Measurements from ENCODE around the gene TBC1D13.
A peak's percentile ranks its signal among the peaks of the same experiment; 100 is the strongest.
"Not testable (repeated sequence)": the region's sequence is repeated elsewhere in the genome, so short reads cannot be mapped to it uniquely, and the experiment has no call there.

TBC1D13 gene

DNA sequence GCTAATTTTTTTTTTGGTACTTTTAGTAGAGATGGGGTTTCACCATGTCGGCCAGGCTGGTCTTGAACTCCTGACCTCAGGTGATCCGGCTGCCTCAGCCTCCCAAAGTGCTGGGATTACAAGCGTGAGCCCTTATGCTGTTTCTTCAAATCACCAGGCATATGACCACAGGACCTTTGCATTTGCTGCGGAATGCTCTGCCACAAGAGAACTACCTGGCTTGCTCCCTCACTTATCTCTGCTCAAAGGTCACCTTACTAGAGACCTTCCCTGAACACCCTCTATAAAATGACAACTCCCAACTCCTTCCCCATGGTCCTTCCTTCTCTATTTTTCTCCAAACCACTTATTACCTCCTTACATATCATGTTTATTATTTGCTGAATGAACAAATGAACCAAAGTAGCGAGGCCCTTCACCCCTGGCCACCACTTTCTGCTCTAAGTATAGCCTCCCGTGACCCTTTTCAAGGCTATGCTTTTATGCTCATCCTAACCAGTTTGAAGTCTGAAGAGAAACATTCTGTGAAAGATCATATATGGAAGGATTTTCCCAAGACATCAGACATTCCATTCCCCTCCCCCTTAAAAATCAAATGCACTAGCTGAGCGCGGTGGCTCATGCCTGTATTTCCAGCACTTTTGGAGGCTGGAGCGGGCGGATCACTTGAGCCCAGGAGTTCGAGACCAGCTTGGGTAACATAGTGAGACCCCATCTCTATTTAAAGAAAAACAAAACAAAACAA is 16.6 kb upstream of the TBC1D13 start:
- in situ Hi-C loops (cut with HindIII; ENCODE audit: low pct_unique_long_range_greater_than_20kb, low sequenced_read_pairs) = no loop called here
- no peak for DNase-seq (ENCODE audit: low read depth in 1 of 2, low spot score in 1 of 2)

DNA sequence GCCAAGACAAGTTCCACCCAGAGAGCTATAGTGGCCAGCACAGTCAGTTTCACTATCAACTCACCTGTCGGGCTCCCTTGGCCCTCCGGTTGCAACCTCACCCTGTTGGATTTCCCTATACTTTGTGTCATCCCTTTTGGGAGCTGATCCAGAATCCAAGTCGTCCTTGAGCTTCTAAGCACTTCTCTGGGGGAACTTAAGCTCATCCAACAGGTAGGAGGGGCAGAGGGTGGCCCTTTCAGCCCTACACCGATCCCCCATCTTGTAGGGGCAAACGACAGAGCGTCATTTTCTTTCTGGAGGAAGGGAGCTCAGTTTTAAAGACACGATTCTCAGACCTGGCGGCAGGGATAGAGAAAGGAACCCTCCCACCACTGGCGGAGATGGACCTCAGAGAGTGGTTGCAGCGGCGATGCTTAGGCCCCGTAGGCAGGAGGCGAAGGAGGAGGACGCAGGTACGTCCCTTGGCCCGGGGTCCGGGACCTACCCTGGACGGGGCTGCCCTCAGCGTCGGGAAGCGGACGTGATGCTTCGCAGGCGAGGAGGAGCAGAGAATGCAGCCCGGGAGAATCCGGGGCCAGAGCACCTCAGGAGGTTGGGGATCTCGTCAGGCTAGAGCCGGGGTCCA is 15.8 kb upstream of the TBC1D13 start:
- in situ Hi-C loops (cut with HindIII; ENCODE audit: low pct_unique_long_range_greater_than_20kb, low sequenced_read_pairs) = no loop called here
- DNase-seq (ENCODE audit: low read depth in 1 of 2, low spot score in 1 of 2) = peak; percentile 36 to 50
- TF ChIP-seq JUND (IDR thresholded peaks at IDR 0.05; ENCODE audit: low read depth) = no peak

More for the DNA sequence above, 16.6 kb upstream of the TBC1D13 start:
- no peak for TF ChIP-seq JUND (IDR thresholded peaks at IDR 0.05; ENCODE audit: low read depth)

DNA sequence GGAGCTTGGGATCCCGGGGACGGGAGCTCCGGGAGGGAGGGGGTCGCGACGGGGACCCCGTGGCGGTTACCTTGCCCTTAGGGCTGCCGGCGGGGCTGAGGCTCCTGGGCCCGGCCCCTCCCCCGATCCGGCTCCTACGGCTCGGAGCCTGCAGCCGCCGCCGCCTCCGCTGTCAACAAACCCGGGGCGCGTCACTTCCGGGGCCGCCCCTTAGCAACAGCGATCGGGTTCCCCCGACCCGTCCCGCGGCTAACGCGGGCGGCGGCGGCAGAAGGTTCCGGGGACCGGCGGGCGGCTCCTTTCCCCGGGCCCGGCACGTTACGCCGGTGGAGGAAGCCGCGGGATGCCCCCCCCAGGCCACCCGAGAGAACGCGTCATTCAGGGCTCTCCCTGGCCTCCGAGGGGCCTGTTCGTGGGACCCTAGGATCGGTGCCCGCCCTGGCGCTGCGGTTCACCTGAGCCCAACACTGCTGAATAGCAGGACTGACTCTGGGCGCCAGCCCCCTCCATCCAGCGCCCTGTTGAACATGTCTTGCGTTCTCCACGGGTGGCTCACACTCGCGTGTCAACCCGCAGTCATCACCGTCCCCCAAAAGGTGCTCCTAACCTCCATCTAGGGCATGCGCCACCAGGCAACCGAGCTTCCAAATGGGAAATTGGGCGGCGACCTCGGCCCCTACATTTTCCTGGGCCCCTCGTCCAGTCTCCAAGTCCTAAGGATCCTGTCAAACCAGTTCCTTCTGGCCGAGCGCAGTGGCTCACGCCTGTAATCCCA is 15.1 kb upstream of the TBC1D13 start, which contains the start of gene ZER1:
ZER1 (minus strand) TSS at position 183 of the 775 bp plus-strand sequence. CDS start 16,362 bp downstream, outside the sequence.
- TF ChIP-seq JUND (IDR thresholded peaks at IDR 0.05; ENCODE audit: low read depth) = no peak
- in situ Hi-C loops (cut with HindIII; ENCODE audit: low pct_unique_long_range_greater_than_20kb, low sequenced_read_pairs) = no loop called here
- peak; percentile 96 to 99 for DNase-seq (ENCODE audit: low read depth in 1 of 2, low spot score in 1 of 2)

DNA sequence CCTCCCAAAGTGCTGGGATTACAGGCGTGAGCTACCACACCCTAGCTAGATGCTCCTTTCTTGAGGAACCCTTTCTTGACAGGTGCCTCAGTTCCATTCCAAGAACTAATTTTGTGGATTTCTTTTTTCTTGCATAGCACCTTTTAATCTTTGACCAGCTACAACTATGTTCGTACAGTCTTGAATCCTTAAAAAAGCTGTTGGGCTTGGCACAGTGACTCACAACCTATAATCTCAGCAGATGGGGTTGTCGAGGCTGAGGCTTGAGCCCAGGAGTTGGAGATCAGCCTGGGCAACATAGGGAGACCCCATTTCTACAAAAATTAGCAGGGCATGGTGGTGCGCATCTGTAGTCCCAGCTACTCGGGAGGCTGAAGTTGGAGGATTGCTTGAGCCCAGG is 14.0 kb upstream of the TBC1D13 start:
- no peak for DNase-seq (ENCODE audit: low read depth in 1 of 2, low spot score in 1 of 2)
- in situ Hi-C loops (cut with HindIII; ENCODE audit: low pct_unique_long_range_greater_than_20kb, low sequenced_read_pairs) = no loop called here
- no peak for TF ChIP-seq JUND (IDR thresholded peaks at IDR 0.05; ENCODE audit: low read depth)

DNA sequence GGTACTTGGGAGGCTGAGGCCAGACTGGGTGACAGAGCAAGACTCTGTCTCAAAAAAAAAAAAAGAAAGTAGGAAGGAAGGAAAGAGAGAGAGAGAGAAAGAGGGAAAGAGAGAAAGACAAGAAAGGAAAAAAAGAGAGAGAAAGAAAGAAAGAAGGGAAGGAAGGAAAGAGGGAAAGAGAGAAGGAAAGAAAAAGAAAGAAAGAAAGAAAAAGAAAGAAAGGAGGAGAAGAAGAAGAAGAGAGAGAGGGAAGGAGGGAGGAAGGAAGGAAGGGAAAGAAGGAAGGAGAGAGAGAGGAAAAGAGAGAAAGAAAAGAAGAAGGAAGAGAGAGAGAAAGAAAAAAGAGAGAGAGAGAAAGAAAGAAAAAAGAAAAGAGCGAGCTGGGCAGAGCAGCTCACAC is 12.2 kb upstream of the TBC1D13 start:
- in situ Hi-C loops (cut with HindIII; ENCODE audit: low pct_unique_long_range_greater_than_20kb, low sequenced_read_pairs) = no loop called here
- TF ChIP-seq JUND (IDR thresholded peaks at IDR 0.05; ENCODE audit: low read depth) = no peak

DNA sequence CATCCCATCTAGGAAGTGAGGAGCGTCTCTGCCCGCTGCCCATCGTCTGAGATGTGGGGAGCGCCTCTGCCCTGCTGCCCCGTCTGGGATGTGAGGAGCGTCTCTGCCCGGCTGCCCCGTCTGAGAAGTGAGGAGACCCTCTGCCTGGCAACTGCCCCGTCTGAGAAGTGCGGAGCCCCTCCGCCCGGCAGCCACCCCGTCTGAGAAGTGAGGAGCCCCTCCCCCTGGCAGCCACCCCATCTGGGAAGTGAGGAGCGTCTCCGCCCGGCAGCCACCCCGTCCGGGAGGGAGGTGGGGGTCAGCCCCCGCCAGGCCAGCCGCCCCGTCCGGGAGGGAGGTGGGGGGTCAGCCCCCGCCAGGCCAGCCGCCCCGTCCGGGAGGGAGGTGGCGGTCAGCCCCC is 7.0 kb upstream of the TBC1D13 start:
- DNase-seq (ENCODE audit: low read depth in 1 of 2, low spot score in 1 of 2); in situ Hi-C loops (cut with HindIII; ENCODE audit: low pct_unique_long_range_greater_than_20kb, low sequenced_read_pairs): not testable (repeated sequence)

More for the DNA sequence above, 12.2 kb upstream of the TBC1D13 start:
- no peak for DNase-seq (ENCODE audit: low read depth in 1 of 2, low spot score in 1 of 2)

DNA sequence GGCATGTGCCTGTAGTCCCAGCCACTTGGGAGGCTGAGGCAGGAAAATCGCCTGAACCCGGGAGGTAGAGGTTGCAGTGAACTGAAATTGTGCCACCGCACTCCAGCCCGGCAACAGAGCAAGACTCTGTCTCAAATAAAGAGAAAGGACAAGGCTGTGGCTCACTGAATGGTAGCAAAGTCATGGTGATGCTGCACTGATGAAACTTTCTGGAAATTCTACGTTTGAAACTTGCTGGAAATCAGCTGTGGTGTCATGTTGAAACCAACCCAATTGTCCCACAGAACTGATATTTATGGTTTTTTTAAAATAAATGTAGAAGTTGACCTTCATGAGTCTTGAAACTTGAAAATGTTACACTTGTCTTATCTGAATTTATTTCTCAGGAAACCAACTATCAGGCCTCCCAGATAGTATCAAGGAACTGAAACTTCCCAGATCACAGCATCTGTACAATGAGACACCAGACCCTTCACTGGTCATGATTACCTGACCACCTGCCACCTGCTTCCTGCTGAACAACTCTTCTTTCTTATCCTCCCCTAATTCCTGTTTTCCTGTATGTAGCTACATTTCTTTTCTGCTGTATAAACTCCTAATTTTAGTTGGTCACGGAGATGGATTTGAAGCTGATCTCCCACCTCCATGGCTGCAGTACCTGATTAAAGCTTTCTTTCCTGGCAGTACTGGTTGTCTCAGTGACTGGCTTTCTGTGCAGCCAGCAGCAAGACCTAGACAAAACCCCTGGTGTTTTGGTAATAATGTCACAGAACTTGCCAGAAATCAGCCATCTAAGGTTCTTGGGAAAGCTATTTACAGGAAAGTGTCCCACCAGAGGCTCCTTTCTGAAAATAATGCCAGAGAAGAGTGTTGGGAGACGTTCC is 5.6 kb upstream of the TBC1D13 start:
- in situ Hi-C loops (cut with HindIII; ENCODE audit: low pct_unique_long_range_greater_than_20kb, low sequenced_read_pairs) = no loop called here
- no peak for TF ChIP-seq JUND (IDR thresholded peaks at IDR 0.05; ENCODE audit: low read depth)

DNA sequence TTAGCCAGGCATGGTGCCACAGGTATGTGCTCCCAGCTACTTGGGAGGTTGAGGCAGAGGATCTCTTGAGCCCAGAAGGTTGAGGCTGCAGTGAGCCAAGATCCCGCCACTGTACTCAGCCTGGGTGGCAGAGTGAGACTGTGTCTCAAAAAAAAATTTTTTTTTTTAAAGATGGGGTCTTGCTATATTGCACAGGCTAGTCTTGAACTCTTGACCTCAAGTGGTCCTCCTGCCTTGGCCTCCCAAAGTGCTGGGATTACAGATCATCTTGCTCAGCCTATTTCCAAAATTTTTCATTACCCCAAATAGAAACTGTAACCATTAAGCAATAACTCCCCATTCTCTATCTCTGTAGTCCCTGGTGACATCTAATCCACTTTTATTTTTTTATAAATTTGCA is 4.4 kb upstream of the TBC1D13 start:
- in situ Hi-C loops (cut with HindIII; ENCODE audit: low pct_unique_long_range_greater_than_20kb, low sequenced_read_pairs) = no loop called here
- DNase-seq (ENCODE audit: low read depth in 1 of 2, low spot score in 1 of 2) = no peak
- TF ChIP-seq JUND (IDR thresholded peaks at IDR 0.05; ENCODE audit: low read depth) = no peak

More for the DNA sequence above, 5.6 kb upstream of the TBC1D13 start:
- no peak for DNase-seq (ENCODE audit: low read depth in 1 of 2, low spot score in 1 of 2)

DNA sequence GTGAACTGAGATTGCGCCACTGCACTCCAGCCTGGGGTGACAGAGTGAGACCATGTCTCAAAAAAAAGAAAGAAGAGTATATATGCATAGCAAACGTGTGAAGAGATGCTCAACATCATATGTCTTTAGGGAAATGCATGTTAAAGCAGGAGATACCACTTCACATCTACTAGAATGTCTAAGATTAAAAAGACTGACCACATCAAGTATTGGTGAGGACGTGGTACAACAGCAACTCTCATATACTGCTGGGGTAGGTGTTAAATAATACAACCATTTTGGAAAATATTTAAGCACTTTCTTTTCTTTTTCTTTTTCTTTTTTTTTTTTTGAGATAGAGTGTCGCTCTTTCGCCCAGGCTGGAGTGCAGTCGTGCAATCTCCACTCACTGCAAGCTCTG is 1.6 kb upstream of the TBC1D13 start:
- no peak for TF ChIP-seq JUND (IDR thresholded peaks at IDR 0.05; ENCODE audit: low read depth)
- in situ Hi-C loops (cut with HindIII; ENCODE audit: low pct_unique_long_range_greater_than_20kb, low sequenced_read_pairs) = no loop called here
- DNase-seq (ENCODE audit: low read depth in 1 of 2, low spot score in 1 of 2) = no peak

DNA sequence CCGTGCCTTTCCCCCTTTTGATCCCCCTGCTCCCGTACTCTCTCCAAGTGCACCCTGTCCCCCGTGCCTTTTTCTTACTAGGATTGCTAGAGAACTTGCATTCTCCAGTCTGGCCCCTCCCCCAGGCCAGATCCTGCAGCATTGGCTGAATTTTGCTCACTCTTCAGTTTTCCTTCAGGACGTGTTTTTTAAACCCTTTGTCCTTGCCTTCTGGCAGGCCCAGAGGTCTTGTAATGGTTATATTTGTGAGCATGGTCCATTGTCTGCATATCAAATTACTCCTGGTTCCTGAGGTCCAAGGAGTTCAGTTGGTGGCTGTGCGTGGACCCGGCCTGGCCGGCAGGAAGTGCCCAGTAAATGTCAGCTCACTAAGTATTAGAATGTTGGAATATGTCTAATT is 606 bp downstream of the TBC1D13 start:
- in situ Hi-C loops (cut with HindIII; ENCODE audit: low pct_unique_long_range_greater_than_20kb, low sequenced_read_pairs) = no loop called here
- TF ChIP-seq JUND (IDR thresholded peaks at IDR 0.05; ENCODE audit: low read depth) = no peak
- DNase-seq (ENCODE audit: low read depth in 1 of 2, low spot score in 1 of 2) = peak in 1 of 2 experiments; percentile 41

DNA sequence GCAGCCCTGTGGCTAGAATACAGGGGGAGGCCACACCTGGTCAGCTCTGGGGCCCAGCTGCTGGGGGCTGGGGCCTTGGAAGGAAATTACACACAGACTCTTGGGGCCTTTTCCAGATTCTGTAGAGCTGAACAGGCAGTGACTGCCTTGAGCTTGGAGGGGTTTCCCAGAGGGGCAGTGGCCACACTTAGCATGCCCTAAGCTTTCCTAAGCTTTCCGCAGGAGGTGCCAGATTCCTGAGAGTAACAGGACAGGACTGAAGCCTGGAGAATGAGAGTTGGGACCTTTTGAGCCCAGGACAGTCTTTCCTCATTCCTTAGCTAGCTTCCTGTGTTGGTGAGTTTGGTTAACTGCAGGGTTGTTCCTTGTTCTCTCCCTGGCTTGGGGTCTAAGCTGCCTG is 1.4 kb downstream of the TBC1D13 start:
- DNase-seq (ENCODE audit: low read depth in 1 of 2, low spot score in 1 of 2) = no peak
- no peak for TF ChIP-seq JUND (IDR thresholded peaks at IDR 0.05; ENCODE audit: low read depth)
- in situ Hi-C loops (cut with HindIII; ENCODE audit: low pct_unique_long_range_greater_than_20kb, low sequenced_read_pairs) = no loop called here

DNA sequence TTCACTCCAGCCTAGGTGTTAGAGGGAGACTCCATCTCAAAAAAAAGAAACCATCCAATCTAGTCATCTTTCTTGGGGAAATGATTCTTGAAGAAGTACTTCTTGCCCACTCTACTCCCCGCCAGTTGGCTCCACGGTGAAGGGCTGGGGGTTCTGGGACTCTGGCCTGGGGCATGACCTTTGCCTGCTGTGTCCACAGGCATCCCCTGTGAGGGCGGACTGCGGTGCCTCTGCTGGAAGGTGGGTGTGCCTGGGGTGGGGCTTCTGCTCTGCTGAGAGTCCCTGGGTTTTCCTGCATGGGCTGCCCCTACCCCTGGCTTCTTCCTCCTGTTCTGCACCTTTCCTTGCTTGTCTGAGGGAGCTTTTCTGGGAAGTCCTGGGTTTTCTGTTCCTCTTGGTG is 3.5 kb downstream of the TBC1D13 start:
- DNase-seq (ENCODE audit: low read depth in 1 of 2, low spot score in 1 of 2) = no peak
- in situ Hi-C loops (cut with HindIII; ENCODE audit: low pct_unique_long_range_greater_than_20kb, low sequenced_read_pairs) = no loop called here
- no peak for TF ChIP-seq JUND (IDR thresholded peaks at IDR 0.05; ENCODE audit: low read depth)

Measured in T47D (cell line).